ENCODE measurements around the gene POLR3C.
"Not testable (repeated sequence)": the region's sequence is repeated elsewhere in the genome, so short reads cannot be mapped to it uniquely, and the experiment has no call there.

Gene POLR3C

DNA sequence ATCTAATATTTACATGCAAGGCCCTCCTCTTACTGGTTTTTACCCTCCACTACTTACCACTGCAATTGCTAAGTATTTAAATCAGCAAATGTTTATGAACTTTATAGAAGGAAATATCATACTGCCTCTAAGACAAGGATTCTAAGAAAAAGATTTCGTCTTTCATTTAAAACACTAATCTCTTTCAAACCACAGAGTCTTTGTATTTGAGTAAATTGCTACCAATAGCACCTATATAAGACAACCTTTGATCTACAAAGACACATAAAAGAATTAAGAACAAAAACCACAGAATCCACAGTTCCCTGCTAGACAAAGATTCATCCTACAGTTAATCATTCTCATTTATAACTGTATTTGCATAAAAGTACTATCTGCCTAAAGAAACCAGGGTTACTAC lies 37.7 kb upstream of the POLR3C start:
- in situ Hi-C loops (cut with HindIII; ENCODE audit: low sequenced_read_pairs), result no loop called here
- TF ChIP-seq, protein P1, sequence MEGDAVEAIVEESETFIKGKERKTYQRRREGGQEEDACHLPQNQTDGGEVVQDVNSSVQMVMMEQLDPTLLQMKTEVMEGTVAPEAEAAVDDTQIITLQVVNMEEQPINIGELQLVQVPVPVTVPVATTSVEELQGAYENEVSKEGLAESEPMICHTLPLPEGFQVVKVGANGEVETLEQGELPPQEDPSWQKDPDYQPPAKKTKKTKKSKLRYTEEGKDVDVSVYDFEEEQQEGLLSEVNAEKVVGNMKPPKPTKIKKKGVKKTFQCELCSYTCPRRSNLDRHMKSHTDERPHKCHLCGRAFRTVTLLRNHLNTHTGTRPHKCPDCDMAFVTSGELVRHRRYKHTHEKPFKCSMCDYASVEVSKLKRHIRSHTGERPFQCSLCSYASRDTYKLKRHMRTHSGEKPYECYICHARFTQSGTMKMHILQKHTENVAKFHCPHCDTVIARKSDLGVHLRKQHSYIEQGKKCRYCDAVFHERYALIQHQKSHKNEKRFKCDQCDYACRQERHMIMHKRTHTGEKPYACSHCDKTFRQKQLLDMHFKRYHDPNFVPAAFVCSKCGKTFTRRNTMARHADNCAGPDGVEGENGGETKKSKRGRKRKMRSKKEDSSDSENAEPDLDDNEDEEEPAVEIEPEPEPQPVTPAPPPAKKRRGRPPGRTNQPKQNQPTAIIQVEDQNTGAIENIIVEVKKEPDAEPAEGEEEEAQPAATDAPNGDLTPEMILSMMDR (IDR thresholded peaks at IDR 0.05; ENCODE audit: low read depth, low read length, missing control alignments), result no peak
- no peak for DNase-seq (ENCODE audit: low read depth)
- H3K4me3 ChIP-seq (ENCODE audit: low read depth, low read length), result no peak overlapping the region

DNA sequence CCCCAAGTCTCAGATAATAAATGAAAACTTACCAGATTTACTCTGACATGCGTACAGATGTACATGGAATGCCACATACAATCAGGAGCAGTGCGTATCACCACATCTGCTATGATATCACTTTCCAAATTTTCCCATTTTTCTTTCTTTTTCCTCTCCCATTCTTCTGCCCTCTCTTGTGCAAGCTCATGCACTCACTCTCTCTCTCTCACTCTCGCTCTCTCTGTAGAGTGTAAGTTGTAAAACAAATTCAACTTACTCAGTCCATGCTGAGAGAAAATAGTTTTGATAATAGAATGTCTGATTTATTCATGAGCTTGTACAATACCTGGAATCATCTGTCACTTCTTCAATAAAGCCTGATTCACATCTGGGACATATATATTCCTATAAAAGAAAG lies 35.4 kb upstream of the POLR3C start:
- in situ Hi-C loops (cut with HindIII; ENCODE audit: low sequenced_read_pairs), result no loop called here
- H3K4me3 ChIP-seq (ENCODE audit: low read depth, low read length), result no peak overlapping the region
- TF ChIP-seq, protein P1 (IDR thresholded peaks at IDR 0.05; ENCODE audit: low read depth, low read length, missing control alignments), result no peak
- DNase-seq (ENCODE audit: low read depth), result no peak

GRCh38 chr1:145791860-145792259 lies 32.1 kb upstream of the POLR3C start:
- DNase-seq (ENCODE audit: low read depth); H3K4me3 ChIP-seq (ENCODE audit: low read depth, low read length); in situ Hi-C loops (cut with HindIII; ENCODE audit: low sequenced_read_pairs): not testable (repeated sequence)

GRCh38 chr1:145792484-145792883 lies 31.5 kb upstream of the POLR3C start:
- in situ Hi-C loops (cut with HindIII; ENCODE audit: low sequenced_read_pairs), result no loop called here
- TF ChIP-seq, protein P1 (IDR thresholded peaks at IDR 0.05; ENCODE audit: low read depth, low read length, missing control alignments), result no peak
- no peak for DNase-seq (ENCODE audit: low read depth)
- H3K4me3 ChIP-seq (ENCODE audit: low read depth, low read length), result no peak overlapping the region

DNA sequence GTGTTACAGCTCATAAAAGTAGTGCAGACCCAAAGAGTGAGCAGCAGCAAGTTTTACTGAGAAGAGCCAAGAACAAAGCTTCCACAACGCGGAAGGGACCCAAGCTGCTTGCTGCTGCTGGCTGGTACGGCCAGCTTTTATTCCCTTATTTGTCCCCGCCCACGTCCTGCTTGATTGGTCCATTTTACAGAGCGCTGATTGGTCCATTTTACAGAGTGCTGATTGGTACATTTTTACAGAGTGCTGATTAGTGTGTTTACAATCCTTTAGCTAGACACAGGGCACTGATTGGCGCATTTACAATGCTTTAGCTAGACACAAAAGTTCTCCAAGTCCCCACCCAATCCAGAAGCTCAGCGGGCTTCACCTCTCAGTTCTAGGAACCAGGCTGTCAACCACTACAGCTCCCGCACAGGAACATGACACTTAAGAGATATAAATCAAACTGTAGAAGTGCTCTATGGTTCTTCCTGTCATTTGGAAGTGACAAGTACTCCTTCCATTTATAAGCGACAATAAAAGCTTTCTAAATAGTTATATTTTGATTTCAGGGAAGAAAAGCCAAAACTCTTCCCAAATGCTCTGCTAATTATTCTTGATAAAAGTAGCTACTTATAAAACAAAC lies 28.6 kb upstream of the POLR3C start:
- TF ChIP-seq, protein P1 (IDR thresholded peaks at IDR 0.05; ENCODE audit: low read depth, low read length, missing control alignments), result no peak
- H3K4me3 ChIP-seq (ENCODE audit: low read depth, low read length), result no peak overlapping the region
- in situ Hi-C loops (cut with HindIII; ENCODE audit: low sequenced_read_pairs), result no loop called here
- no peak for DNase-seq (ENCODE audit: low read depth)

DNA sequence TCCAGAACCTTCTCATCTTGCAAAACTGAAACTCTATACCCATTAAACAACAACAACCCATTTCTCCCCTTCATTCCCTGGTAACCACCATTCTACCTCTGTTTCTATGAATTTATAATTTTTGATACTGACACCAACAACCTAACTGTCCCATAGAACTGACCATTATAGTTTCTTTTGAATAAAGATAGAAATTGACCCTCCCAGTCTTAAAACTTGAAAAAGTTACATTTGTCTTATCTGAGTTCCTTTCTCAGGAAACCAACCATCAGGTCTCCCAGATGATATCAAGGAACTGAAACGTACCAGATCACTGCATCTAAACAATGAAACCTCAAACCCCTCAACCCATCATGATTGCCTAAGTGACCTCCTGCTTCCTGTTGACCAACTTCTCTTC lies 27.2 kb upstream of the POLR3C start:
- DNase-seq (ENCODE audit: low read depth), result no peak
- H3K4me3 ChIP-seq (ENCODE audit: low read depth, low read length), result no peak overlapping the region
- in situ Hi-C loops (cut with HindIII; ENCODE audit: low sequenced_read_pairs), result no loop called here
- TF ChIP-seq, protein P1 (IDR thresholded peaks at IDR 0.05; ENCODE audit: low read depth, low read length, missing control alignments), result no peak

DNA sequence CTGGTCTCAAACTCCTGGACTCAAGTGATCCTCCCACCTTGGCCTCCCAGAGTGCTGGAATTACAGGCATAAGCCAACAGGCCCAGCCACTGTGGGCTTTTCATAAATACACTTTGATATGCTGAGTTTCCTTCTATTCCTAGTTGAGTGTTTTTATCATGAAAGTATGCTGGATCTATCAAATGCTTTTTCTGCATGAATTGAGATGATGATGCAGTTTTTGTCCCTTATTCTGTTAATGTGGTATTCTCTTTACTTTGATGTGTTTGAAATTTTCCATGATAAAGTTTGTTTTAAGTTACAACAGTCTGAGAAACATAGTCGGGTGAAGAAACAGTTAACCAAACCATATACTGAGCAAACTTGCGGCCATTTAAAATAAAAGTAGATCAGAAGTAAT lies 24.2 kb upstream of the POLR3C start:
- in situ Hi-C loops (cut with HindIII; ENCODE audit: low sequenced_read_pairs), result no loop called here
- TF ChIP-seq, protein P1 (IDR thresholded peaks at IDR 0.05; ENCODE audit: low read depth, low read length, missing control alignments), result no peak
- DNase-seq (ENCODE audit: low read depth), result no peak
- H3K4me3 ChIP-seq (ENCODE audit: low read depth, low read length), result no peak overlapping the region
